Hair follicle dermal papilla cell (primary cell): Measurements from ENCODE around the gene AP4S1. TPM values are rescaled to one million over a fixed set of nuclear protein-coding genes. Genes with fewer than 3 reads are reported as not detected.

Experiments
- small RNA-seq: library from RNA; depleted of rRNA; stranded (forward); fragments of <200 nt; gene quantifications from one replicate; pipeline ENCODE3, GENCODE V24; 2012
- total RNA-seq: library from RNA; depleted of rRNA; stranded (reverse); fragments of >200 nt; gene quantifications from 2 replicates; pipeline ENCODE4 v1.2.3, GENCODE V29; 2012

AP4S1 gene
- total RNA-seq = 4.4 and 6.0 TPM in 2 replicates

GRCh38 chr14:31025367-31026076 lies at the start of gene AP4S1:
TSS of gene AP4S1 (plus strand) at chr14:31025649. CDS start at chr14:31066197, 40,548 bp downstream.

GRCh38 chr14:31026077-31026449 lies 614 bp downstream of the AP4S1 start, which contains the start of gene STRN3:
TSS of gene STRN3 (minus strand) at chr14:31026379. CDS start at chr14:31026185, 194 bp downstream.

Small RNA genes within 50 kb of the gene (small RNA-seq; reads per million reads assigned to genes)
- gene MIR624 = not detected
- gene RNU6-541P = not detected

Other genes starting within 250 kb of the AP4S1 start
- 0.36 and 0.49 TPM in 2 replicates for gene COCH, start 151.1 kb upstream of the AP4S1 start, total RNA-seq
- gene STRN3, start 730 bp downstream of the AP4S1 start, total RNA-seq = 57.8 and 61.8 TPM in 2 replicates
- gene HECTD1, start 182.1 kb downstream of the AP4S1 start, total RNA-seq = 168 and 225 TPM in 2 replicates